Erythroblast (primary cell): ENCODE data around the gene CBR4.

Experiments used
- DNase-seq, 2 experiments: peaks; one replicate each; lab custom pipeline; 2025; lab: John Stamatoyannopoulos, UW
- GATA1 ChIP-seq: IDR thresholded peaks from 2 replicates; pipeline ENCODE4 v1.6.1; 2011; ENCODE audit warnings: low read depth, mild to moderate bottlenecking, control low read depth, low read length, moderate library complexity
- POLR2A ChIP-seq: IDR thresholded peaks from 2 replicates; pipeline ENCODE4 v1.6.1; 2011; ENCODE audit warnings: mild to moderate bottlenecking, low read length

The CBR4 gene

GRCh38 chr4:169010125-169011023, at the start of gene CBR4:
CBR4 (minus strand) TSS chr4:169010255; CDS start chr4:169010089, 166 bp downstream.
- peak; percentile 99 for DNase-seq
- TF ChIP-seq POLR2A (peak; percentile 95), GATA1 (no peak)

GRCh38 chr4:169059306-169060211, 49.5 kb upstream of the CBR4 start:
- DNase-seq: no peak
- no peak for TF ChIP-seq GATA1
- TF ChIP-seq POLR2A: no peak

GRCh38 chr4:169058312-169058711, 48.3 kb upstream of the CBR4 start:
- TF ChIP-seq GATA1 (no peak), POLR2A (no peak)
- DNase-seq: no peak

GRCh38 chr4:169054879-169055278, 44.8 kb upstream of the CBR4 start:
- DNase-seq: no peak
- no peak for TF ChIP-seq POLR2A
- no peak for TF ChIP-seq GATA1

- no peak for DNase-seq
- no peak for TF ChIP-seq POLR2A
- TF ChIP-seq GATA1: no peak
These were observed 42.5 kb upstream of the CBR4 start for GRCh38 chr4:169052594-169052945.

- no peak for DNase-seq
- TF ChIP-seq GATA1 (no peak), POLR2A (no peak)
These were observed 41.9 kb upstream of the CBR4 start for GRCh38 chr4:169051761-169052593.

- TF ChIP-seq POLR2A (no peak), GATA1 (no peak)
- DNase-seq: no peak
These were observed 41.1 kb upstream of the CBR4 start for GRCh38 chr4:169050881-169051760.

GRCh38 chr4:169050284-169050683, 40.2 kb upstream of the CBR4 start:
- DNase-seq: no peak
- no peak for TF ChIP-seq POLR2A
- TF ChIP-seq GATA1: no peak

GRCh38 chr4:169048868-169049414, 38.9 kb upstream of the CBR4 start:
- TF ChIP-seq GATA1 (no peak), POLR2A (no peak)
- DNase-seq: no peak

GRCh38 chr4:169047956-169048355, 37.9 kb upstream of the CBR4 start:
- TF ChIP-seq GATA1 (no peak), POLR2A (no peak)
- DNase-seq: no peak

GRCh38 chr4:169045862-169046584, 36.0 kb upstream of the CBR4 start:
- DNase-seq: no peak
- TF ChIP-seq POLR2A (no peak), GATA1 (no peak)
